NOMO-1 treated with dmso at 0.1 percent for 144 hours (cell line): Measurements from ENCODE around the gene ZBTB24.

Experiments
- DNase-seq: peaks from one replicate; lab custom pipeline; 2025; ENCODE audit not compliant: unreplicated experiment; lab: John Stamatoyannopoulos, UW

The ZBTB24 gene

GRCh38 chr6:109434456-109434855 lies 48.6 kb downstream of the ZBTB24 start:
- DNase-seq: no peak

GRCh38 chr6:109429496-109429895 lies 53.5 kb downstream of the ZBTB24 start:
- DNase-seq: no peak

GRCh38 chr6:109428889-109429477 lies 54.0 kb downstream of the ZBTB24 start:
- DNase-seq: no peak

GRCh38 chr6:109424946-109425345 lies 58.1 kb downstream of the ZBTB24 start:
- no peak for DNase-seq

GRCh38 chr6:109421184-109421583 lies 61.8 kb downstream of the ZBTB24 start:
- no peak for DNase-seq

GRCh38 chr6:109420751-109421150 lies 62.3 kb downstream of the ZBTB24 start:
- DNase-seq: no peak

GRCh38 chr6:109417646-109418045 lies 65.4 kb downstream of the ZBTB24 start:
- no peak for DNase-seq
